B cell (primary cell): ENCODE results near the gene NIPAL4. TPM values are rescaled to one million over a fixed set of nuclear protein-coding genes. Genes with fewer than 3 reads are reported as not detected.
A peak's percentile ranks its signal among the peaks of the same experiment; 100 is the strongest.

ENCODE experiments used
- ATAC-seq: fragments of 200-7000 bp; cut with Tn5 transposase; one replicate; pipeline ENCODE4 v1.10.0; 2021; ENCODE audit warnings: low read depth, mild to moderate bottlenecking, moderate number of reproducible peaks, moderate library complexity
- CTCF ChIA-PET: fragments of 350-600 bp; sonication (Branson Sonifier 250); formaldehyde crosslinking; loops from one replicate; lab custom pipeline; 2021; ENCODE audit warnings: antibody characterized with exemption, inconsistent platforms; lab: Charles Lee
- POLR2A ChIA-PET: fragments of 350-600 bp; sonication (Branson Sonifier 250); formaldehyde crosslinking; loops from one replicate; lab custom pipeline; 2021; ENCODE audit warnings: antibody characterized with exemption; lab: Charles Lee
- DNase-seq: peaks from one replicate; pipeline ENCODE4 v3.0.0; 2013
- H2AFZ ChIP-seq: 2 replicates; pipeline ENCODE4 v1.6.1; 2012; ENCODE audit warnings: mild to moderate bottlenecking, low read depth, low read length; ENCODE audit not compliant: insufficient read depth, poor library complexity, severe bottlenecking
- H3K27ac ChIP-seq, 2 donors: 1 replicate in 1 of 2; 2 replicates in 1 of 2; pipeline ENCODE4 v1.5.1; 2012 to 2013; ENCODE audit warnings: low read length in 2 of 2, mild to moderate bottlenecking in 2 of 2, moderate library complexity in 1 of 2
- H3K27me3 ChIP-seq, 4 experiments: fragments of 200-600 bp in 1 of 4; sonication (generic) in 1 of 4; replicated peaks in 1 of 4; 1 replicate in 2 of 4; 2 replicates in 2 of 4; pipeline versions ENCODE4 v1.6.1 to v1.7.0; 2013 to 2016; ENCODE audit warnings: low read length in 3 of 4, mild to moderate bottlenecking in 2 of 4, mixed read lengths in 1 of 4, moderate library complexity in 1 of 4; ENCODE audit not compliant: insufficient read depth in 4 of 4, control insufficient read depth in 3 of 4; ENCODE audit errors: control extremely low read depth in 1 of 4
- H3K36me3 ChIP-seq, 2 experiments: replicated peaks in 1 of 2; 1 replicate in 1 of 2; 2 replicates in 1 of 2; pipeline versions ENCODE4 v1.6.1 to v1.7.1; 2013; ENCODE audit warnings: low read length in 1 of 2; ENCODE audit not compliant: insufficient read depth in 2 of 2, control insufficient read depth in 1 of 2; ENCODE audit errors: control extremely low read depth in 1 of 2, extremely low read depth in 1 of 2
- H3K4me1 ChIP-seq, 2 donors: fragments of 200-600 bp in 1 of 2; sonication (generic) in 1 of 2; 1 replicate in 1 of 2; 2 replicates in 1 of 2; pipeline versions ENCODE4 v1.5.1 to v1.6.1; 2013 to 2017; ENCODE audit warnings: low read length in 2 of 2; ENCODE audit not compliant: control insufficient read depth in 2 of 2, insufficient read depth in 2 of 2
- H3K4me2 ChIP-seq: replicated peaks from 2 replicates; pipeline ENCODE3; 2012; ENCODE audit warnings: mild to moderate bottlenecking, low read depth, low read length; ENCODE audit not compliant: poor library complexity, severe bottlenecking
- H3K4me3 ChIP-seq, 5 experiments: fragments of 200-600 bp in 1 of 5; sonication (generic) in 1 of 5; 1 replicate in 3 of 5; 2 replicates in 2 of 5; pipeline versions ENCODE4 v1.5.1 to v1.7.0; 2011 to 2016; ENCODE audit warnings: low read length in 4 of 5, mild to moderate bottlenecking in 4 of 5, low read depth in 2 of 5, control low read depth in 1 of 5, moderate library complexity in 1 of 5; ENCODE audit not compliant: insufficient read depth in 1 of 5; ENCODE audit errors: control extremely low read depth in 1 of 5, extremely low read depth in 1 of 5
- H3K79me2 ChIP-seq: fragments of 200-600 bp; sonication (generic); one replicate; pipeline ENCODE4 v1.6.0; 2016; ENCODE audit warnings: low read length; ENCODE audit not compliant: control insufficient read depth, insufficient read depth
- H3K9ac ChIP-seq: fragments of 200-600 bp; sonication (generic); 2 replicates; pipeline ENCODE4 v1.6.1; 2017; ENCODE audit warnings: mild to moderate bottlenecking, low read length, moderate library complexity
- H3K9me3 ChIP-seq, 3 donors: one replicate each; pipeline versions ENCODE4 v1.6.1 to v1.7.1; 2013; ENCODE audit warnings: low read length in 2 of 3; ENCODE audit not compliant: control insufficient read depth in 2 of 3, insufficient read depth in 1 of 3; ENCODE audit errors: control extremely low read depth in 1 of 3
- H4K20me1 ChIP-seq: 2 replicates; pipeline ENCODE4 v1.6.0; 2012; ENCODE audit warnings: mild to moderate bottlenecking, low read length; ENCODE audit not compliant: insufficient read depth, control insufficient read depth, poor library complexity, severe bottlenecking
- H3K27ac Mint-ChIP-seq: one replicate; pipeline ENCODE4 v1.8.0; 2021; ENCODE audit warnings: mixed read lengths
- H3K27me3 Mint-ChIP-seq: one replicate; pipeline ENCODE4 v1.8.0; 2021; ENCODE audit warnings: mixed read lengths
- H3K4me1 Mint-ChIP-seq: one replicate; pipeline ENCODE4 v1.8.0; 2021; ENCODE audit warnings: mixed read lengths
- H3K4me3 Mint-ChIP-seq: one replicate; pipeline ENCODE4 v1.8.0; 2021; ENCODE audit warnings: mixed read lengths
- H3K9me3 Mint-ChIP-seq: one replicate; pipeline ENCODE4 v1.8.0; 2022; ENCODE audit warnings: mixed read lengths; ENCODE audit not compliant: insufficient read depth
- EZH2 ChIP-seq: IDR thresholded peaks from 2 replicates; pipeline ENCODE4 v1.6.1; 2012; ENCODE audit warnings: borderline replicate concordance, low read depth, mild to moderate bottlenecking, moderate library complexity, low read length; ENCODE audit not compliant: insufficient read depth, poor library complexity, severe bottlenecking
- WGBS: methylation state at CpG from one replicate; pipeline ENCODE4 v1.1.5; 2013; ENCODE audit warnings: missing lambda C conversion rate; ENCODE audit not compliant: insufficient coverage; 5-methylcytosine and 5-hydroxymethylcytosine counted together
- intact Hi-C: fragments of 100-400 bp; cut with micrococcal nuclease; formaldehyde crosslinking; loops from one replicate; pipeline ENCODE4 v1.10.0; 2022
- polyA plus RNA-seq: library from polyadenylated mRNA; depleted of rRNA; stranded (reverse); fragments of >200 nt; gene quantifications from 2 replicates; pipeline ENCODE4 v1.2.3, GENCODE V29; 2012
- total RNA-seq, 2 donors: library from RNA; stranded (reverse); fragments of 120-200 nt in 1 of 2; gene quantifications; 1 replicate in 1 of 2; 2 replicates in 1 of 2; pipeline versions ENCODE4 v1.2.3 to v1.2.4, GENCODE V29; 2013 to 2022
- TF ChIP-seq, protein P1 (sequence below): fragments of 200-600 bp; IDR thresholded peaks from one replicate; pipeline ENCODE4 v1.8.0; 2022; ENCODE audit warnings: antibody characterized with exemption, mild to moderate bottlenecking

The NIPAL4 gene
- total and polyA plus RNA-seq, 2 donors (not counting 1 experiment from before 2014, with no cell fraction given): 4.6 to 6.4 TPM

DNA sequence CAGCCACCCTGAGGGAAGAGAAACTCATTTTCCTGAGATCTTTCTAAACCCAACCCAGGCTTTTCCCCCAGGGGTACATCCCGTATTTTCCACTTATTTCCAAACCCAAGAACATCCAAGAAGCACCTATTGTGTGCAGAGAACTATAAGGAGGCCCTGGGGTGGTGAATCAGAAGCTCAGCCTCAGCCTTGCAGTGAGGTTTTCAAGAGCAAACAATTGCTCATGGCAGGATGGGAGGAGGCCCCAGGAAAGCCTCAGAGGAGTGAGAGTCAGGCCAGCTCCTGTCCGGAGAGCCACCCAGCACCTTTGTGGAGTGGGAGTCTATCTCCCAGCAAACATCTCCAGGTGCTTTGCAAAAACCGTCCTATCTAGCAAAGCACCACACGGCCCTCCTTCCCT is 19.2 kb downstream of the NIPAL4 start:
- Mint-ChIP-seq H3K27me3 (no peaks in the 10 kb centered on the region), H3K27ac (peak overlapping the region; percentile 98), H3K4me3 (no peak overlapping the region), H3K9me3 (no peaks in the 10 kb centered on the region), H3K4me1 (peaks cover 77% of the 10 kb centered on the region)
- Histone ChIP-seq H3K79me2 (peaks cover 39% of the 10 kb centered on the region), H3K27ac (peak overlapping the region; percentile 46 to 70), H3K36me3 (peaks cover 4 to 88% of the 10 kb centered on the region in 2 experiments), H3K9ac (no peak overlapping the region), H3K9me3 (no peaks in the 10 kb centered on the region), H3K4me1 (peaks cover 62 to 69% of the 10 kb centered on the region in 2 donors), H3K4me3 (no peak overlapping the region), H3K4me2 (peak overlapping the region; percentile 67), H4K20me1 (no peaks in the 10 kb centered on the region), H2AFZ (no peak overlapping the region), H3K27me3 (no peaks in the 10 kb centered on the region)
- TF ChIP-seq EZH2: no peak
- TF ChIP-seq, protein P1, sequence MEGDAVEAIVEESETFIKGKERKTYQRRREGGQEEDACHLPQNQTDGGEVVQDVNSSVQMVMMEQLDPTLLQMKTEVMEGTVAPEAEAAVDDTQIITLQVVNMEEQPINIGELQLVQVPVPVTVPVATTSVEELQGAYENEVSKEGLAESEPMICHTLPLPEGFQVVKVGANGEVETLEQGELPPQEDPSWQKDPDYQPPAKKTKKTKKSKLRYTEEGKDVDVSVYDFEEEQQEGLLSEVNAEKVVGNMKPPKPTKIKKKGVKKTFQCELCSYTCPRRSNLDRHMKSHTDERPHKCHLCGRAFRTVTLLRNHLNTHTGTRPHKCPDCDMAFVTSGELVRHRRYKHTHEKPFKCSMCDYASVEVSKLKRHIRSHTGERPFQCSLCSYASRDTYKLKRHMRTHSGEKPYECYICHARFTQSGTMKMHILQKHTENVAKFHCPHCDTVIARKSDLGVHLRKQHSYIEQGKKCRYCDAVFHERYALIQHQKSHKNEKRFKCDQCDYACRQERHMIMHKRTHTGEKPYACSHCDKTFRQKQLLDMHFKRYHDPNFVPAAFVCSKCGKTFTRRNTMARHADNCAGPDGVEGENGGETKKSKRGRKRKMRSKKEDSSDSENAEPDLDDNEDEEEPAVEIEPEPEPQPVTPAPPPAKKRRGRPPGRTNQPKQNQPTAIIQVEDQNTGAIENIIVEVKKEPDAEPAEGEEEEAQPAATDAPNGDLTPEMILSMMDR: no peak
- intact Hi-C loops: loop anchor here (5.0 kb wide), 4 partner anchors 33 to 332 kb away; no protein-coding TSS in a partner anchor
- 100% methylated on average over 1 of the region's 4 CpGs for WGBS
- ChIA-PET CTCF (interaction anchor here (0.9 to 15.5 kb wide), 10 partner anchors 9 to 264 kb away, joined by 3 to 162 read pairs (median 7); partner anchors contain the start of genes LSM11 and NIPAL4), POLR2A (interaction anchor here (0.6 to 0.7 kb wide), 3 partner anchors 108 to 172 kb away, joined by 3 to 9 read pairs (median 3); no protein-coding TSS in a partner anchor)
- ATAC-seq (no peak), DNase-seq (no peak)
